GM12892 (cell line): ENCODE results near the gene IGF1R.

ENCODE experiments used
- POLR2A ChIP-seq: IDR thresholded peaks from 2 replicates; pipeline ENCODE4 v1.6.1; 2011; ENCODE audit warnings: low read depth, low read length, control low read depth
- POLR2AphosphoS5 ChIP-seq: IDR thresholded peaks from 2 replicates; pipeline ENCODE4 v1.6.1; 2011; ENCODE audit warnings: low read depth, low read length, control low read depth
- TAF1 ChIP-seq: IDR thresholded peaks from 2 replicates; pipeline ENCODE4 v1.6.1; 2011; ENCODE audit warnings: low read depth, mild to moderate bottlenecking, control low read depth, low read length, borderline replicate concordance

DNA sequence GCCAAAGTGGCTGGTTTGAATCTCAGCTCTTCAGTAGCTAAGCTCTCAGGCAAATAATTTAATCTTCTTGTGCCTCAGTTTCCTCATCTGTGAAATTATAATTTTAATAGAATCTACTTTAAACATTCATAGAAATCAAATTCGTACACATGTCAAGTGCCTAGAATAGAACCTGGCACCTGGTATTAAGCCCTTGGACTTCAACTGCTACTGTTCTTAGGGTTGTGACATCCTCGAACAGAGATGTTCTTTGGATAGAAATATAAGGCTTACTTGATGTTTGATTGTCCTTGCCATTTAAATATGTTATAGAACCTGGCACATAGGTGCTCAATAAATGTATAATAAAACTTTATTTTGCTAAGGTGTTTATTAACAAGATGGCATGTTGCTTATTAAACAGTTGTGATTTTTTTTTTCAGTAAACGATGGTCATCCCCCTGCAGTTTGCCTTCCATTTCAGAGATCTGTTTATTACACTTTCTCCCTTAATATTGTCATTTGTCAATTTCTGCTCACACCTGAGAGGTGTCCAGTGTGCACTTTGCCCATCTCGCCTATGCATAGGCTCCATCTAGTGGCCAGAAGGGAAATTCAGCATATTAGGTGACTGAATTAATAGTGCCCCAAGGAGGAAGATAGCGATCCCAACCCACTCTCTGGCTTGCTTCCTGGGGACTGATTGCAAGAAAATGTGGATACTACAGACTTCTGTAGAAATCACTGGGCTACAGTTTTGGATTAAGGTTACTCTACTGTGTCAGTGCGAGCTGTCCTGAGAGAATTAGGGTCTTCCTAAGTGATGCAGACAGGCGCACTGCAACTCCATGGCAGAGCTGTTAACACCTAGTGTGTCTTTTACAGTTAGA lies 10.7 kb downstream of the IGF1R start:
- TF ChIP-seq POLR2A (no peak), TAF1 (no peak), POLR2AphosphoS5 (no peak)
